Nephron progenitor cell (in vitro differentiated cells): Measurements from ENCODE around the gene PSMC1.

Experiments
- DNase-seq: peaks from one replicate; pipeline ENCODE4 v3.0.0; 2021
- H3K27ac Mint-ChIP-seq: 2 replicates; pipeline ENCODE4 v1.8.0; 2021; ENCODE audit warnings: mild to moderate bottlenecking, moderate library complexity, mixed read lengths
- H3K27me3 Mint-ChIP-seq: 2 replicates; pipeline ENCODE4 v1.8.0; 2021; ENCODE audit warnings: mild to moderate bottlenecking, low read depth, mixed read lengths; ENCODE audit not compliant: poor library complexity
- H3K36me3 Mint-ChIP-seq: 2 replicates; pipeline ENCODE4 v1.8.0; 2021; ENCODE audit warnings: low read depth, mixed read lengths
- H3K4me1 Mint-ChIP-seq: 2 replicates; pipeline ENCODE4 v1.8.0; 2021; ENCODE audit warnings: mixed read lengths
- H3K4me3 Mint-ChIP-seq: 2 replicates; pipeline ENCODE4 v1.8.0; 2021; ENCODE audit warnings: mild to moderate bottlenecking, moderate library complexity, mixed read lengths
- H3K9me3 Mint-ChIP-seq: 2 replicates; pipeline ENCODE4 v1.8.0; 2021; ENCODE audit warnings: mild to moderate bottlenecking, moderate library complexity, mixed read lengths
- CTCF ChIP-seq: fragments of 200-600 bp; sonication (generic); IDR thresholded peaks from 2 replicates; pipeline ENCODE4 v1.5.0; 2021; ENCODE audit warnings: antibody characterized with exemption

Gene PSMC1

GRCh38 chr14:90288651-90289355, 32.5 kb downstream of the PSMC1 start:
- no peak for DNase-seq

DNA sequence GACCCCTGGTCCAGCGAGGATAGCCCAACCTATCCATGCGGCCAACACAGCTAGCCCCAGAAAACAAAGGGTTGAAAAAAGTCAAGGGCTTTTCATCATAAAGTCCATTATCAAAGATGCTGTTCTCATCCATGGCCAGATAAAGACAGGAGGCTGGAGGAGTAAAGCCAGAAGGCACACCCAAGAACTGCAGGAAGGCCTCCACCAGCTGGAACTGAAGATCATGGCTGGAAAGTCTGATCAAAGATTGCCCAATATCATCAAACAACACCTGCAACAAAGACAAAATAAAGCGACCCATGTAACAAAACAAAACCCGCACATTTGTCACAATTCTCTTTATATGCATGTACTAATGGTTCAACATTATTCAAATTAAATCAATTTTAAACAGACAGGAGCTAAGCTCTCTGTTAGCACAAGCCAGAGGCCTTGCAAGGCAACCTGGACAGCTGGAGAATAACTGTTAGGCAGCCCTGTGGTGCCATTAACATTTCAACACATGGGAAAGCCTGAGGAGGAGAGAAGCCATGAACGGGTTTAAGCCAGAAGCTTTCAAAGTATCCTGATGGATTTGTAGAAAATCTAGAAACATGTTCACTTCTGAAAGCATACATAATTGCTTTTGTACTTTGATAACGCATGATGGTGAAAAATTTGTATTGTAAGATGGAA, 34.1 kb downstream of the PSMC1 start:
- H3K4me1 Mint-ChIP-seq, result no peaks in the 10 kb centered on the region
- H3K27ac Mint-ChIP-seq, result no peak overlapping the region
- no peak for TF ChIP-seq CTCF
- H3K4me3 Mint-ChIP-seq, result no peak overlapping the region
- H3K27me3 Mint-ChIP-seq, result peaks cover 3% of the 10 kb centered on the region
- DNase-seq, result no peak
- H3K36me3 Mint-ChIP-seq, result peaks cover 45% of the 10 kb centered on the region
- no peaks in the 10 kb centered on the region for H3K9me3 Mint-ChIP-seq

More at GRCh38 chr14:90288651-90289355, 32.5 kb downstream of the PSMC1 start:
- Mint-ChIP-seq H3K4me1 (no peaks in the 10 kb centered on the region), H3K27me3 (no peaks in the 10 kb centered on the region), H3K4me3 (no peak overlapping the region), H3K36me3 (peaks cover 36% of the 10 kb centered on the region), H3K27ac (no peak overlapping the region), H3K9me3 (no peaks in the 10 kb centered on the region)
- no peak for TF ChIP-seq CTCF

GRCh38 chr14:90291699-90292098, 35.3 kb downstream of the PSMC1 start:
- no peak for TF ChIP-seq CTCF
- H3K4me3 Mint-ChIP-seq, result no peak overlapping the region
- peaks cover 43% of the 10 kb centered on the region for H3K36me3 Mint-ChIP-seq
- no peaks in the 10 kb centered on the region for H3K4me1 Mint-ChIP-seq
- peaks cover 3% of the 10 kb centered on the region for H3K27me3 Mint-ChIP-seq
- no peaks in the 10 kb centered on the region for H3K9me3 Mint-ChIP-seq
- no peak for DNase-seq
- peak overlapping the region; percentile 83 for H3K27ac Mint-ChIP-seq

DNA sequence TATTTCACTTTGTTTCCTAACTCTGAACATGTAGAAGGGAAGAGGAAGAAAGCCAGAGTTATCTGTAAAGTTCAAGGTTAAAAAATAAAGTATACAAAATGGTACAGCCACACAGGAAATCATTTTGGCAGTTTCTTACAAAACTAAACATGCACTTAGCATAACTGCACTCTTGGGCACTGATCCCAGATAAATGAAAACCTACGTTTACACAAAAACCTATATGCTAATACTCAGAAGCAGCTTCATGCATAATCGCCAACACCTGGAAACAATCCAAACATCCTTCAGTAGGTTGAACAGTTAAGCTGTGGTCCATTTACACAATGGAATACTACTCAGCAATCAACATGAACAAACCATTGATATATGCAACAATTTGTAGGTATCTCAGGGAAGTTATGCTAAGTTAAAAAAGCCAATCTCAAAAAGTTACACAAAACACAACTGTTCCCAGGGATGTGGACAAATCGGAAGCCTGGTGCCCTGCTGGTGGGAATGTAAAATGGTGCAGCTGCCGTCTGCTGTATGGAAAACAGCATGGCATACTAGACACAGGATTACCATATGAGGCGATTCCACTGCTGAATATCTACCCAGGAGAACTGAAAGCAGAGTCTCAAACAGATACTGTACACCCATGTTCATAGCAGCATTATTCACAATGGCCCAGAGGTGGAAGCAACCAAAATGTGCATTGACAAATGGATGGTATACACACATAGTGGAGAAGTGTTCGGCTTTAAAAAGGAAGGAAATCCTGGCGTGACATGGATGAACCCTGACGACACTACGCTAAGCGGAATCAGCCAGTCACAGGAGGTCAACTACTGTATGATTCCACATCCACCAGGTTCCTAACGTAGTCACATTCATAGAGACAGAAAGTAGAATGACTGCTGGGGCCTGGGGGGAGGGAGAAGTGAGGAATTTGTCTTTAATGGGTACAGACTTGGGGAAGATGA, 37.7 kb downstream of the PSMC1 start:
- Mint-ChIP-seq H3K27me3 (peaks cover 3% of the 10 kb centered on the region), H3K4me3 (no peak overlapping the region), H3K9me3 (no peaks in the 10 kb centered on the region), H3K36me3 (peaks cover 48% of the 10 kb centered on the region), H3K27ac (no peak overlapping the region), H3K4me1 (no peaks in the 10 kb centered on the region)
- DNase-seq, result no peak
- TF ChIP-seq CTCF, result no peak

- peaks cover 3% of the 10 kb centered on the region for H3K27me3 Mint-ChIP-seq
- no peak for TF ChIP-seq CTCF
- H3K4me1 Mint-ChIP-seq, result no peaks in the 10 kb centered on the region
- H3K27ac Mint-ChIP-seq, result no peak overlapping the region
- H3K9me3 Mint-ChIP-seq, result no peaks in the 10 kb centered on the region
- peaks cover 52% of the 10 kb centered on the region for H3K36me3 Mint-ChIP-seq
- DNase-seq, result no peak
- no peak overlapping the region for H3K4me3 Mint-ChIP-seq
Measured at GRCh38 chr14:90294872-90295271, 38.5 kb downstream of the PSMC1 start.
